ENCODE data around the gene SMIM24. TPM values are rescaled to one million over a fixed set of nuclear protein-coding genes. Genes with fewer than 3 reads are reported as not detected.
"Not testable (repeated sequence)": the region's sequence is repeated elsewhere in the genome, so short reads cannot be mapped to it uniquely, and the experiment has no call there.

Gene SMIM24
- not detected in 2 replicates for total RNA-seq (2014; rRNA removed; shearing (Covaris generic); ENCODE audit: low replicate concordance)

DNA sequence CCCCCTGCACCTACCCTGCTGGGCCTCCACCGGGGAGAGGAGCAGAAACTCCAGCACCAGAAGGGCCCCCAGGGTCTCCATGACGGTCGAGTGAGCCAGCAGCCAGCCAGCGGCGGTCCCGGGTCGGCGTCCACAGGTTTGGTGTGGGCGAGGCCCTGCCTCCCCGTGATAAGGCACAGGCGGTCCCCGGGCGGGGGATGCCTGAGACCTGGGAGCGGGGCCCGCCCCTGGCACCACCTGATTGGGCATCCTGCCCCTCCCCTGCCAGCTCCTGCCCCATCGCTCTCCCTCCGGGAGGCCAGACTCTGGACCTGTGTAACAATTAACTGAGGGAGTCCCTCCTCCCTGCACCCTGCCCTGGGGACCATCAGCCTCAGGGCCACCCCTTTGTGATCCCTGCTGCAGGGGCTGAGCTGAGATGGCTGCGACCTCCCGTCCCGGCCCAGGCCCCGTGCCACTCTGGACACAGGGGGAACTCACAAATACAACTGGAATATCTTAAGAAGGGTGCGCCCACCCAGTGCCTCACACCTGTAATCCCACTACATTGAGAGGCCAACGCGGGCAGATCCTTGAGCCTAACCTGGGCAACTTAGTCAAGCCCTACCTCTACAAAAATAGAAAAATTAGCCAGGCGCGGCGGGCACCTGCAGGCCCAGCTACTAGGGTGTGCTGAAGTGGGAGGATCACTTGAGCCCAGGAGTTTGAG, at the start of gene SMIM24:
Gene SMIM24, minus strand, starts transcription at position 143 of the 709 bp plus-strand sequence. Its CDS starts 62 bp downstream, at position 81.
- Histone ChIP-seq H3K4me3 (no peak within 1 kb of the TSS), H3K9me3 (no peaks in the 10 kb centered on the region), H3K27me3 (peaks cover 13% of the 10 kb centered on the region), H3K36me3 (no peaks in the 10 kb centered on the region)
- DNase-seq: no peak

DNA sequence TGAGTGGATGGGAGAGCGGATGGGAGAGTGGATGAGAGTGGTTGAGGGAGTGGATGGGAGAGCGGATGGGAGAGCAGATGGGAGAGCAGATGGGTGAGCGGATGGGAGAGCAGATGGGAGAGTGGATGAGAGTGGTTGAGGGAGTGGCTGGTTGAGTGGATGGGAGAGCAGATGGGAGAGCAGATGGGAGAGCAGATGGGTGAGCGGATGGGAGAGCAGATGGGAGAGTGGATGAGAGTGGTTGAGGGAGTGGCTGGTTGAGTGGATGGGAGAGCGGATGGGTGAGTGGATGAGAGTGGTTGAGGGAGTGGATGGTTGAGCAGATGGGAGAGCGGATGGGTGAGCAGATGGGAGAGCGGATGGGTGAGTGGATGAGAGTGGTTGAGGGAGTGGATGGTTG, 49.0 kb upstream of the SMIM24 start:
- not testable (repeated sequence) for H3K4me3 ChIP-seq, H3K9me3 ChIP-seq, H3K27me3 ChIP-seq, H3K36me3 ChIP-seq, DNase-seq

DNA sequence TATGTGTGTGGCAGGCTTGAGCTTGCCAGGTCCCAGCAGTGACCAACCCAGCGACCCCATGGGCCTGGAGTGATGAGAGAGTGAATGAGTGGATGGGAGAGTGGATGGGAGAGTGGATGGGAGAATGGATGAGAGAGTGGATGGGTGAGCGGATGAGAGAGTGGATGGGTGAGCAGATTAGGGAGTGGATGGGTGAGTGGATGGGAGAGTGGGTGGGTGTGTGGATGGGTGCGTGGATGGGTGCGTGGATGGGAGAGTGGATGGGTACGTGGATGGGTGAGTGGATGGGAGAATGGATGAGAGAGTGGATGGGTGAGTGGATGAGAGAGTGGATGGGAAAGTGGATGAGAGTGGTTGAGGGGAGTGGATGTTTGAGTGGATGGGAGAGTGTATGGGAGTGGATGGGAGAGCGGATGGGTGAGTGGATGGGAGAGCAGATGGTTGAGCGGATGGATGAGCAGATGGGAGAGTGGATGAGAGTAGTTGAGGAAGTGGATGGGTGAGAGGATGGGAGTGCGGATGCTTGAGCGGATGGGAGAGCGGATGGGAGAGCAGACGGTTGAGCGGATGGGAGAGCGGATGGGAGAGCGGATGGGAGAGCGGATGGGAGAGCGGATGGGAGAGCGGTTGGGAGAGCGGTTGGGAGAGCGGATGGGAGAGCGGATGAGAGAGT, 48.4 kb upstream of the SMIM24 start:
- H3K36me3 ChIP-seq: peaks cover 3% of the 10 kb centered on the region; the same call in 1 of the 2 replicates

DNA sequence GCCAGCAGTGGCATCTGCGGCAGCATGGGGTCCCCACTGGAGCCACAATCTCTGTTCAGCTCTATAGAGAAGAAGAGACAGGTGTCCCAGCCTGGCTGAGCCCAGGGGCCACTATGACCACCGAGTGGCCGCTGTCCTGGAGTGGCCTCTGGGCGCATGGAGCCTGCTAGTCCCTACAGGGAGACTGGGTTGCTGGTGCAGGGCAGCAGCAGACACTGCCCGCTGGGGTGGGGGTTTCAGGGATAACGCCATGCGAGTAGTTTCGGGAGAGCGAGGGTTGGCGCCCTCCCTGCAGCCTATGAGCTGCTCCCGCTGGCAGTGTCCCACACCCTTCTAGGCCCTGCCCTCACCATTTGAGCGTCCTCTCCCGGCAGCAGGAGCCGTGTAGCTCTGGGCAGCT, 47.8 kb upstream of the SMIM24 start:
- Histone ChIP-seq H3K36me3 (peaks cover 3% of the 10 kb centered on the region; the same call in 1 of the 2 replicates), H3K9me3 (no peaks in the 10 kb centered on the region)
- no peak for DNase-seq

More for the DNA sequence above, 48.4 kb upstream of the SMIM24 start:
- no peak overlapping the region for H3K4me3 ChIP-seq
- no peaks in the 10 kb centered on the region for H3K9me3 ChIP-seq
- no peaks in the 10 kb centered on the region for H3K27me3 ChIP-seq
- no peak for DNase-seq

DNA sequence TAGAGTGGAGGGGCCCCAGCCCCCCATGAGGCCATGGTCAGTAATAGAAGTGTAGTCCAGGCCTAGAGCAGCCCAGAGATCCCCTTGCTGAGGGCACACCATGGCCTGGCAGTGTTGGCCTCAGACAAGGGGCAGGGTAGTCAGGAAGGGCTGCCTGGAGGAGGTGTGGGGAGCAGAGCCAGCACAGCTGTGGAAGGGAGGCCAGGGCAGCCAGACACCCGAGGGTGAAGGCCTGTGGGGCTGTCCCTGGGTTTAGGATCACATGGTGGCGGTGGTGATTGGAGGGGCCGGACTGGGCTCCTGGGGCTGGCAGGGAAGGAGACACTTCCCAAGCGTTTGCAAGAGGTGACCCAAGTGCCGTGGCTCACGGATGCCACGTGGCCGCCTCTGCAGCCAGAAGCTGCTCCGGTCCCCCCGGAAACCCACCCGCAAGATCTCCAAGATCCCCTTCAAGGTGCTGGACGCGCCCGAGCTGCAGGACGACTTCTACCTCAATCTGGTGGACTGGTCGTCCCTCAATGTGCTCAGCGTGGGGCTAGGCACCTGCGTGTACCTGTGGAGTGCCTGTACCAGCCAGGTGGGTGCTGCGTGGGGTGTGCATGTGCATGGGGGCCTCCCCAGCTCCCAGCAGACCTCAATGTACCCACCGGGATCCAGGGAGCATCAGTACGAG, 47.0 kb upstream of the SMIM24 start:
- Histone ChIP-seq H3K36me3 (peaks cover 3% of the 10 kb centered on the region; the same call in 1 of the 2 replicates), H3K4me3 (no peak overlapping the region), H3K9me3 (no peaks in the 10 kb centered on the region), H3K27me3 (no peaks in the 10 kb centered on the region)
- no peak for DNase-seq

More for the DNA sequence above, 47.8 kb upstream of the SMIM24 start:
- no peaks in the 10 kb centered on the region for H3K27me3 ChIP-seq
- no peak overlapping the region for H3K4me3 ChIP-seq

DNA sequence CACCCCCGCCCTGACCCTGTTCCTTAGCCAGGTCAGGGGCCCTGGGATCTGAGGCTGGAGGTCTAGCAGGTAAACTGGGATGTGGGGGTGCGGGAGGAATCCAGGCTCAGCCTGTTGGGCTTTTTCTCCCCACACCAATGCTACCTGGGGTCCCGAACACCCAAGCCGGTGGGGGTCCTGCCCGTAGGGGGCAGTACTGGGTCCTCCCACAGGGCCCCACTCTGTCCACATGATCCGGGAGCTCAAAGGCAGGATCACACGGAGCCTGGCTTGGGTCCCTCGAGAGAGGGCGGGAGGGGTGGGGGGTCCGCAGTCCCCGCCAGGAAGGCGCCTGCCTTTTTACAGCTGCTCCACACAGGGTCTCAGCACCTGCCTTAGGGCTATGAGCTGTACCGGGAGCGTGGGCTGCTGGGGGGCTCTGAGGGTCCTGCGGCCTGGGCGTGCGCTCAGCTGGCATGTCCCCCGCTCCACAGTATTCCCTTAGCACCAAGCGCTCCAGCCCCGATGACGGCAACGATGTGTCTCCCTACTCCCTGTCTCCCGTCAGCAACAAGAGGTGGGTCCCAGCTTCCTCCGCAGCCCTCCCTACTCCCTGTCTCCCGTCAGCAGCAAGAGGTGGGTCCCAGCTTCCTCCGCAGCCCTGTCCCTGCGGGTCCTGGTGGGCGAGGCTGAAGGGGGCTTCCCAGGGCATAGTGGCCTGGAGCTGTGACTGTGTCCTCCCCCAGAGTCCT, 46.3 kb upstream of the SMIM24 start:
- H3K27me3 ChIP-seq: no peaks in the 10 kb centered on the region
- H3K4me3 ChIP-seq: no peak overlapping the region
- no peak for DNase-seq
- H3K36me3 ChIP-seq: peaks cover 3% of the 10 kb centered on the region; the same call in 1 of the 2 replicates
- no peaks in the 10 kb centered on the region for H3K9me3 ChIP-seq

DNA sequence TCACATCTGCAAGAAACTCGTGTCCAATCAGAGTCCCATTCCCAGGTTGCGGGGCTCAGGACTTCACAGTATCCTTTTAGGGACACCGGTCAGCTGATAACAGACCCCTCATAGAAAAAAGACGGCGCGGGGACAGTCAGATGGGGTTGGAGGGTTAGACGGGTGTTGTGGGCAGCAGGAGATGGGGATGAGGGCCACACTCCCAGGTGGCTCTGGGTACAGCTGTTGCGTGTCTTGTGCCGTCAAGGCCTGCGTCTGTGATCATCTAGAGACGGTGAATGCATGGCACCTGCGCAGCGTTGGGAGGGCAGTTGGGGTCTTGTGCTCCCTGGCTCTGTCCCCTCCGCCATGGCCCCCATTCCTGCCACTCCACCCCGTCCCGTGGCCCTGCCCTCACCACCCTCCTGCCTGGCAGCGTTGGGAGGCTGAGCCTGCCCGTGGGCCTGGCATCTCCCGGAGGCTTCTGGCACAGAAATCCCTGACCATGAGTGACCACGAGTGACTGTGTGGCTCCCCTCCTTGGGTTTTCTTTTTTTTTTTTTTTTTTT, 44.7 kb upstream of the SMIM24 start:
- H3K27me3 ChIP-seq: no peaks in the 10 kb centered on the region

DNA sequence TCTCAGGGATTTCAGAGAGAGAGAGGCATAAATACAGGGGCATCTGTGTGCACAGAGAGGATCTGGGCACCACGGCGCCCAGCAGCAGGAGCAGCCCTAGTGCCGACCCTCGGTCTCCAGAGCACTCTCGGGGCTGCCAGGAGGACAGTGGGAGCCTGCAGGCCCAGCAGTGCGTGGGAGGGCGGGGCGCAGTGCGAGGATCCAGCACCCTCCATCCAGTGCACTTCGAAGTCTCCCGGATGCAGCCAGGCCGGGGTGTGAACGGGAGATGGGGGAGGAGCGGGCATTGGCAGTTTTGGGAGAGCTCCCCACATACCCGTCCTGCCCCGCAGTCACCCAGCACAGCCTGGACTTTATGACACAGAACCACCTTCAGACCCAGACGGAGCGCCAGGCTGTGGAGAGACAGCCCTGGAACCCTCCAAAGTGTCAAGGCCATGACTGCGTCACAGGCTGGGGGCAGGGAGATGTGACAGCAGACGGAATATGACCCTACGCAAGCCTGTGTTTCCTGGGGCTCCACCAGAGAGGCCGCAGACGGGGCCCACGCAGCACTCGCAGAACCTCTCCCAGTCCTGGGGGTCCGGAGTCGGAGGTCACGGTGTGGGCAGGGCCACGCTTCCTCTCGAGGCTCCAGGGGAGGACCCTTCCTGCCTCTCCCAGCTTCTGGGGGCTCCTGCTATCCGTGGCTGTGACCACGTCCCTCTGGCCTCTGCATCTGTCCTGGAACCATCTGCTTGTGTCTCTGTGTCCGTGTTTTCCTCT, 43.9 kb upstream of the SMIM24 start:
- Histone ChIP-seq H3K27me3 (no peaks in the 10 kb centered on the region), H3K9me3 (no peaks in the 10 kb centered on the region), H3K4me3 (no peak overlapping the region), H3K36me3 (no peaks in the 10 kb centered on the region)
- DNase-seq: no peak

More for the DNA sequence above, 44.7 kb upstream of the SMIM24 start:
- no peak for DNase-seq
- no peaks in the 10 kb centered on the region for H3K9me3 ChIP-seq
- no peaks in the 10 kb centered on the region for H3K36me3 ChIP-seq
- no peak overlapping the region for H3K4me3 ChIP-seq

DNA sequence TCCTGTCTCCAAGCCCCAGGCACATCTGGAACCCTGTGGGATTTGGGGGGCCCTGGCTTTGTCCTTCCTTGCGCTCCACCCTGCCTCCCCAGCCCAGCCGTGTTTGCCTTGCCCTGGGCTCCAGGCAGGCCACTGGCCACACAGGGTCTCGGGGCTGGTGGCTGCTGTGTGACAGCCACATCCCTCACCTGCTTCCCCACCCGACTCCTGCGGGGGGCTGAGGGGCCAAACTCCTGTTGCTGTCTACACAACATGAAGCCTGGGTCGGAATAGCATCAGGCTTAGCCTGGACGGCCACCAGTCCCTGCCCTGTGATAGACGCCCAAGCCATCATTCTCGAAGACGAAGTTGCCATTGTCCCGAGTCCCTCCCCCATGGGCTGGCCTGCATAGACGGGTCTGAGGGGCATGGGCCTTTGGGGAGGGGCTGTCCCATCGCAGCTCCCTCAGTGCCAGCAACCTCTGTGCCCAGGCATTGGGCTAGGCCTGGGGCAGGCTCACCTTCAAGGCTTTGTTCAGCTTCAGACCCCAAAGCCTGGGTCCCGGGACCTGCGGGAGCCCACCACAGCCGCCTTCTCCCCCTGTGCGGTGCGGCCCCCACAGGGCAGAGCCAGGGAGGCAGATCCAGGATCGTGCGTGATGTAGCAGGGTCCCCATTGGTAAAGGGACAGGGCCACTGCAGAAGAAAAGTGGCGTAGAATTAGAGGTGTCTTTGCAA, 43.2 kb upstream of the SMIM24 start:
- Histone ChIP-seq H3K27me3 (no peaks in the 10 kb centered on the region), H3K9me3 (no peaks in the 10 kb centered on the region), H3K4me3 (no peak overlapping the region), H3K36me3 (no peaks in the 10 kb centered on the region)
- no peak for DNase-seq

DNA sequence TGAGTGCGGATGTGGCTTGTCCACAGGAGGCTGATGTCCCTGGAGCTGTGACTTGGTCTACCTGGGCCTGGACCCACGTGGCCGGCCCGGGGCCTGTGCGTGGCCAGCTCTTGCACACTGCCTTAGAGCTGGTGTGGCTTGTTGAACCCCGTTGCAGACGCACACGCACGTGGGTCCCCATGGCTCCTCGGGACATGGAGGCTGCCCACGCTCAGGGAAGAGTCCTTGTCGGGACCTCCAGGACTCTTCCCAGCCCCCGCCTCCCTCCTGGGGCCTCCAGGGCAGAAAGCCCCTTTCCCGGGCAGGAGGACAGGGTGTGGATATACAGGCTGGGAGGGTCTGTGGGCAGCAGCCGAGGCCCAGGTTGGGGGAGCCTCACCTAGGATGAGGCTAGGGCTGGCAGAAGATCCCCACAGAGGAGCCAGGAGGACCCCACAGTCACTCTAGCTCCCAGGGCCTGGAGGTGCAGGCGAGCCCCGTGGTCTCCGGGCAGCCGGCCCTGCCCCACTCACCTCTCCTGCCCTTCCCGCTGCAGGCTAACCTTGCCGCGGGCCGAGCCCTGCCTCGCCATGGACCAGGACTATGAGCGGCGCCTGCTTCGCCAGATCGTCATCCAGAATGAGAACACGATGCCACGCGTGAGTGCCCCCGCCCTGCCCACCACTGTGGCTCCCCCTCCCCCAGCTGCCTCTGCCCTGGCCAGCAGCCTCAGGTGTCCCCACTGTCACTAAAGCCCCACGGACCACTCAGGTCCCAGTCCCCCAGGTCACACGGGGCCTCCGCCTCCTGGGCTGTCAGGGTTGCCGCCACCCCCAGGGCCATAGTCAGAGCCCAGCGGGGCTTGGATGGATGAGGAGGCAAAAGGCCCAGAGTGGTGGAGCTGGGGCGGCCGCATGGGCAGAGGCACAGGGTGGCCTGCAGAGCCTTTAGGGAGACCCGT, 42.4 kb upstream of the SMIM24 start:
- Histone ChIP-seq H3K27me3 (no peaks in the 10 kb centered on the region), H3K36me3 (no peaks in the 10 kb centered on the region), H3K9me3 (no peaks in the 10 kb centered on the region), H3K4me3 (no peak overlapping the region)
- DNase-seq: no peak

DNA sequence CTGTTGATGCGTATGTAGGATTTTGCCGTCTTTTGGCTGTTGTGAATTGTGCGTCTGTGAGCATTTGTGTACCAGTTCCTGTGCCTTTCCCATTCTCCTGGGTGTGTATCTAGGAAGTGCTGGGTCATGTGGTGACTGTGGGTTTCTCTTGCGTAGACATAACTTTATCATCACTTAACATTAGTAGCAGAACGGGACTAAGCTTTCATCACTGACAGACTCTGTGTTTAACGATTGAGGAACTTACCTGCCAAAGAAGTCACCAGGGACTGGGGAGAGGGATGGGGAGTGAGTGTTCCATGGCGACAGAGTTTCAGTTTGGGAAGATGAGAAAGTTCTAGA, 40.8 kb upstream of the SMIM24 start:
- DNase-seq: no peak
- Histone ChIP-seq H3K9me3 (no peaks in the 10 kb centered on the region), H3K27me3 (no peaks in the 10 kb centered on the region), H3K36me3 (no peaks in the 10 kb centered on the region), H3K4me3 (no peak overlapping the region)

DNA sequence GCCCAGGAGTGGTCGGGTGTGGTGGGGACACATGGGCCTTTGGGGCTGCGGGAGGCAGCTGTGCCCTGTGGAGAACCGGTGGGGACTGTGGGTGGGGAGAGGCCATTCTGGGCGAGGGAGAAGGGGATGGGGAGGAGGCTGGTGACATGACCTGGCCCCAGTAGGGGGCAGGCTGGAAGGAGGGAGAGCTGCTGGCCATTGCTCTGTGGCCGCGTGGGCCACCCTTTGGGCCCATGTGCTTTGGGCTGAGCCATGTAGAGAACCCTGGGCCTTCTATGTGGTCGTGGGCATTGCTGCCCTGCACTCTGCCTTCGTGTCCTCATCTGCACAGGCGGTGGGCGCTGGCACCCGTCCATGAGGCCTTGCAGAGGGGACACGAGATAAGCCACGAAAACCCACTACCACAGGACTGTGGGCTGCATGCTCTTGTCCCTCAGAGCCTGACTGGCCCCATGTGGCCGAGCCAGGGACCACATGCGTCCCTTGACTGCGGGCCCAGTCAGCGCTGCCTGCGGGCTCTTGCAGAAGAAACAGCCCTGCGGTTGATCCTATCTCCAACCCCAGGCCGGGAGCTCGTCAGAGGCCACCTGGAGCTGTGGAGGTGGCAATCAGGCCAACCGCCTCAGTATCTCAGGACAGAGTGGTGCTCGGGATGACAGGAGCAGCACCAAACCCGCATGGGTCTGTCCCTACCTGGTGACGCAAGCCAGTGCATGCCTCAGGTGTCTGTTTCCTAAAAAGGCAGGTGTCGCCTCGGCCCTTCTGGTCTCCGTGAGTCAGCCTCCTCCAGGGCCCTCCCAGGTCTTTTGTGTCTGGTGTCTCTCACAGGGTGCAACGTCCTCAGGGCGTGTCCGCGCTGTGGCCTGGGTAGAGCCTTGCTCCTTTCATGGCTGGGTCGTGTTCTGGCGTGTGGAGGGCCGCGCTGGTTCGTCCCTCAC, 40.1 kb upstream of the SMIM24 start:
- Histone ChIP-seq H3K4me3 (no peak overlapping the region), H3K9me3 (no peaks in the 10 kb centered on the region), H3K27me3 (no peaks in the 10 kb centered on the region), H3K36me3 (no peaks in the 10 kb centered on the region)
- no peak for DNase-seq

DNA sequence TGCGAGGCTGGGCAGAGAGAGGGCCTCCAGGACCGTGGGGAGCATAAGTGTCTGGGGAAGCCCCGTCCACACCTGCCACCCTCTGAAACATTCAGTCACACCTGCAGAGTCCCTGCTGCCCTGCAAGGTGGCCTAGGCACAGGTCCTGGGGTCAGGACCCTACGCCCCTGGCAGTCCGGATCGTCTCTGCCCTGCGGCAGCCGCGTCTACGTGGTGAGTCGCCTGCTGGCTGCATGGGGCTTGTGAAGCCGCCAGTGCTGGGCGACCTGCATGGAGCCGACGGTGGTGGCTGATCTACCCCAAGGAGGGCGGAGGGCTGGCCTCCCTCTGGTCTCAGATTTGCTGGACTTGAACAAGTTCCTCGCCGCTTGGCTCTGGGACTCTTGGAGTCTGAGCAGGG, 38.8 kb upstream of the SMIM24 start:
- H3K27me3 ChIP-seq: no peaks in the 10 kb centered on the region
- no peak overlapping the region for H3K4me3 ChIP-seq
- no peaks in the 10 kb centered on the region for H3K9me3 ChIP-seq
- no peak for DNase-seq
- no peaks in the 10 kb centered on the region for H3K36me3 ChIP-seq

DNA sequence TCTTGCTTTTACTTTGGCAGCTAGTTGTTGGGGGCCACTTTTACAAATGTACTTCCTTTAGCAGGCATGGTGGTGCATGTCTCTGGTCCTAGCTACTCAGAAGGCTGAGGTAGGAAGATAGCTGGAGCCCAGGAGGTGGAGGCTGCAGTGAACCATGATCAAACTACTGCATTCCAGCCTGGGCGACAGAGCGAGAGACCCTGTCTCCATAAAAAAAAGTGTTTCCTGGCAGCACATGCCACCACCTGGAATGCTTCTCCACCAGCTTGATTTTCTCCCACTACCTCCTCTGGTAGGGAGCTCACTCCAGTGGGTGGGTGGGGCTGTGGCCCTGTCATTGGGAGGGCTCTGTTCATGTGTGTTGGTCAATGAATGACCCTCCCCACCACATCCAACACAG, 38.3 kb upstream of the SMIM24 start:
- Histone ChIP-seq H3K9me3 (no peaks in the 10 kb centered on the region), H3K4me3 (no peak overlapping the region), H3K36me3 (no peaks in the 10 kb centered on the region), H3K27me3 (no peaks in the 10 kb centered on the region)
- DNase-seq: no peak

Measured in MG63 (cell line).